GM18870 (cell line): Measurements from ENCODE around the gene SLC26A11.
"Not testable (repeated sequence)": the region's sequence is repeated elsewhere in the genome, so short reads cannot be mapped to it uniquely, and the experiment has no call there.

Source experiments
- ATAC-seq: cut with Tn5 transposase; IDR thresholded peaks from one replicate; pipeline ENCODE4 v1.9.1; 2021; ENCODE audit warnings: moderate library complexity; ENCODE audit not compliant: unreplicated experiment

Gene SLC26A11

GRCh38 chr17:80195671-80196529 is 24.3 kb upstream of the SLC26A11 start:
- no peak for ATAC-seq

- no peak for ATAC-seq
These were observed 23.6 kb upstream of the SLC26A11 start for GRCh38 chr17:80196652-80197051.

DNA sequence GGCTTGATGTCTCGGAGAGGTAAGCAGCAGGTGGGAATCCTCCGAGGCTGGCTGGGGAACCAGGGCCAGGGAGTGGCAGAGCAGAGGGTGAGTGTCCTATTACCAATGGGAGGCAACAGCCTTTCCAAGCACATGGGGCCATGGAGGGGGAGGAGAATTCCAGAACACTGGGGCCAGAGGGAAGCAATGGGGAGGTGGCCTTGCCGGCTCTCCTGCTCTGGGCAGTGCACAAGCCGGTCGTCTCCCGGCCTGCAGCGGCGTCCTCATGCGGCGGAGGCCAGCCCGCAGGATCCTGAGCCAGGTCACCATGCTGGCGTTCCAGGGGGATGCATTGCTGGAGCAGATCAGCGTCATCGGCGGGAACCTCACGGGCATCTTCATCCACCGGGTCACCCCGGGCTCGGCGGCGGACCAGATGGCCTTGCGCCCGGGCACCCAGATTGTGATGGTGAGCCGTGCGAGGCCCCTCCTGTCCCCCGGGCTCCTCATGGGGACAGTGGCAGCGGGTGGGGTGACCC is 22.0 kb upstream of the SLC26A11 start:
- no peak for ATAC-seq

DNA sequence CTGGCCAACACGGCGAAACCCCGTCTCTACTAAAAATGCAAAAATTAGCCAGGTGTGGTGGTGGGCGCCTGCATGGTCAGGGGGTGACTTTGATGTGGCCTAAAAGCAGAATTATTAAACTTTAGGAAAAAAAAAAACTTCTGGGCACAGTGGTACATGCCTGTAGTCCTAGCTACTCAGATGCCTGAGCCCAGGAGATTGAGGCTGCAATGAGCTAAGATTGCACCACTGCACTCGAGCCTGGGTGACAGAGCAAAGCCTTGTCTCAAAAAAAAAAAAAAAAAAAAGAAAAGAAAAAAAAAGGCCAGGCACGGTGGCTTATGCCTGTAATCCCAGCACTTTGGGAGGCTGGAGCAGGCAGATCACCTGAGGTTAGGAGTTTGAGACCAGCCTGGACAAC is 20.9 kb upstream of the SLC26A11 start:
- ATAC-seq, result not testable (repeated sequence)

DNA sequence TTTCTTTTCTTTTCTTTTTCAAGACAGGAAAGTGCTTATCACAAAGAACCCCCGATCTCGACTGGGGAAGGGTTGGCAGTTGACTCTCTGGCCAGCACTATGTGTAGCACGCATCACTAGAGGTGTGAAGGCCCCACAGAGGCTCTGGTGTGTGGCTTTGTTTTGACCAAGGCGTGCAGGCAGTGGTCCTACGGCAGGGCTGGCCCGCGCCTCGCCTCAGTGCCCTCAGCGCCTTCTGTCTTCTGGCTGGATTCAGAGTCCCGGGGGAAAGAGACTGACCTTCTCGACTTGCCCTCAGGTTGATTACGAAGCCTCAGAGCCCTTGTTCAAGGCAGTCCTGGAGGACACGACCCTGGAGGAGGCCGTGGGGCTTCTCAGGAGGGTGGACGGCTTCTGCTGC is 18.8 kb upstream of the SLC26A11 start:
- ATAC-seq, result no peak

- ATAC-seq, result no peak
These were observed 18.0 kb upstream of the SLC26A11 start for GRCh38 chr17:80202197-80202596.

GRCh38 chr17:80203471-80203963 is 16.7 kb upstream of the SLC26A11 start:
- no peak for ATAC-seq

- no peak for ATAC-seq
These were observed 15.4 kb upstream of the SLC26A11 start for GRCh38 chr17:80204626-80205468.

DNA sequence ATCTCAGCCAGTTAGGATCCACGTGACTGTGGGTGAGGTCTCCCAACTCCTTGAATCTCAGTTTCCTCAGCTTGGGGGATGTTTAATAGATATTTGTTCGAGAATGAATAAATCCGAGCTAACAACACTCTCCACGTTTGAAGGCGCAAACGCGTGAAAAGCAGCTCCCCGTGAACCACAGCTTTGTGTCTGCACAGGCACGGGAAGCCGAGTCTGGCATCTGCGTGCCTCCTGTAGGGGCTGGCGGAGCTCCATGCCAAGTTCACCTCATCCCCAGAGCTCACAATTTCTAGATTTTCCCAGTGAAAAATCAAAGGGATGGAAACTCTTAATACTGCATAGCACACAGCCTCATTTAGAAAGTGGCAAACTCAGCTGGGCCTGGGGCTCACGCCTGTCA is 14.4 kb upstream of the SLC26A11 start:
- ATAC-seq, result no peak

GRCh38 chr17:80208050-80208449 is 12.2 kb upstream of the SLC26A11 start:
- no peak for ATAC-seq

DNA sequence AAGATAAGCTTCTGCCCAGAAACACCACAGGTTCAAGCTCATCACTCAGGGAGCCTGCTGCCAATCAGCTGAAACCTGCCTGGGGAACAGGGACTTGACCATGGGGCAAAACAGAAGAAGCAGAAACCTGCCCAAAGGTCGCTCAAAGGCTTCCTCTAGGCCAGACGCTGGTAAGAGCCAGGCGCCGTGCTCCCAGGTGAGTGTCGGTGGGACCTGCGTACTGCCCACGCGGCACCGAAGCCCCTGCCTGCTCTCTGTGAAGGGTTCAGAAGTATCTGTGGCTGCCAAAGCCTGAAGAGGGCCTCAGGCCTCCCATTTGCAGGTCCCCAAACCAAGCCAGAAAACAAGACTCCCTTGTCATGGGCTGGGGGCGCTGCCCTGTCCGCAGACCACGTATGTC is 10.5 kb upstream of the SLC26A11 start:
- ATAC-seq, result no peak

DNA sequence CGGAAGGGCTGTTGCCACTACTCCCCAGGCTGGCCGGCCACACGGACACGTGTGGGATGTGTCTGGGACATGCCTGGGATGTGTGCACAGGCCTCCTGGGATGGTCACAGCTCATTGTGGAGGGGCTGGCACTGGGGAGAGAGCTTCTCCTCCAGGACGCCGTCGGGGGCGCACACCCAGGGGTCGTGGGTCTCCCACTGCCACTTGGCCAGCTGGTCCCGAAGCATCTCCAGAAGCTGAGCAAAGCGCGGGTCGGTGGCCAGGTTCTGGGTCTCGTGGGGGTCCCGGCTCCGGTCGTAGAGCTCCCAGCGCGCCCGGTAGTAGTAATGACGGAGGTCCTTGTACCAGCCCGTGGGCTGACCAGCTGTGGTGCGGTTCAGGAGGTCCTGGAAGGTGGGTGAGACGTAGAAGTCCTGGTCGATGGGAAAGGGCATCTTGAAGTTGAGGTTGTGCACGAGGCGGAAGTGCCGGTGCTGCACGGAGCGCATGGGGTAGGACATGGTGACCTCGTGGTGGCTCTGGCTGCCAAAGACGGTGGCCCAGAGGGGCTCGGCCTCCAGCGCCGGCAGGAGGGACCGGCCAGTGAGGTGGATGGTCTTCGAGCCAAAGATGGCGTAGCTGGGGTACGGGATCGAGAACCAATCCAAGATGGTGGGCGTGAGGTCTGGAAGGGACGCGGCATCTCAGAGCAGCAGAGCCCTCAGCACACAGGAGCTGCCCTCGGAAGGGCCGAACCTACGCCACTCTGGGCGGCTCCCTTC is 9.7 kb upstream of the SLC26A11 start:
- no peak for ATAC-seq

DNA sequence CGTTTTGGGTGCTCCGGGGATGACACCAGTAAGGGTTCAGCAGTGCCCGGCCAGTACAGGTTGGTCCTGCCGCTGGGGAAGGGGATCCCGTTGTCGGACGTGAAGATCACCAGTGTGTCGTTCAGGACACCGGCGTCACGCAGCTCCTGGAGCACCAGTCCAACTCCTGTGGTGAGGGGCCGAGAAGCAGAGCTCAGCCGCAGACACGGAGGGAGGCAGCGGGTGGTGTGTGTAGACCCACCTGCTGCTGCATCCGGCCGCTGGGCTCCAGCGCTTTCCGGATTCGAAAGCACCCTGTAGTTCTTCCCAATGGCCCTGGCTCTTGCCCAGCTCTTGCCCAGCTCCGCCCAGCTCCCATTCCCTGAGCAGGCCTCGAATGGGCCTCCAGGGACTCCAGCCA is 8.1 kb upstream of the SLC26A11 start:
- ATAC-seq, result no peak

GRCh38 chr17:80212511-80212910 is 7.7 kb upstream of the SLC26A11 start:
- no peak for ATAC-seq

DNA sequence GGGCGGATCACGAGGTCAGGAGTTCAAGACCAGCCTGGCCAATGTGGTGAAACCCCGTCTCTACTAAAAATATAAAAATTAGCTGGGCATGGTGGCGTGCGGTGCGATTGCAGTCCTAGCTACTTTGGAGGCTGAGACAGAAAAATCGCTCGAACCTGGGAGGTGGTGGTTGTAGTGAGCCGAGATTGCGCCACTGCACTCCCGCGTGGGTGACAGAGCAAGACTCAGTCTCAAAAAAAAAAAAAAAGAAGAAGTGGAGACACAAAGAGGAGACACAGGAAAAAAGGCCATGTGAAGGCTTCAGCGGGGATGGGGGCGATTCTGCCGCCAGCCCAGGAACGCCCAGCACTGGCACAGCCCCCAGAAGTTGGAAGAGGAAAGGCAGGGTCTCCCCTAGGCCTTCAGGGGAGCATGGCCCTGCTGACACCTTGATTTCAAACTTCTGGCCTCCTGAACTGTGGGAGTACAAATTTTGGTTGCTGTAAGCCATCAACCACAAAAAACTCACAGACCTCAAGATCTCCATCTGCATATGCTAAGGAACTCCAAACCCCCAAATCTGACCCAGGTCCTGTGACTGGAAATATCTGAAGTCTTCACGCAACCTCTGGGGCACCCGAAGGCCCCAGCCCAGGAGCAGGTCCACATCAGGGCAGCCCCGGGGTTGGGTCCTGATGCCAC is 7.1 kb upstream of the SLC26A11 start:
- ATAC-seq, result no peak

DNA sequence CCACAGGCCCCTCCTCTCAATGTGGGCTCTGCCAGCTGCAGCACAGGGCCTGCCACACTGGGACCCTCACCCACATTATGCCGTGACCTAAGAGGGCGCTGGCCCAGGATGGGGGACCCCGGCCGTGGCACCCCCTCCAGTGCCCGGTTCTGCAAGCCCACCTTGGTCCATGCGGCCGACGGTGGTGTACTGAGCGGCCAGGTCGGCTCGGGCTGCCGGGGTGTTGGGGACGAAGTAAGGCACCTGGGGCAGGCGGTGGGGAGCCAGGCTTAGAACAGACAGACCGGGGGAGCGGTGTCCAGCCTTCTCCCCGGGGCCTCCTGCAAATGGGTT is 6.6 kb upstream of the SLC26A11 start:
- ATAC-seq, result no peak

DNA sequence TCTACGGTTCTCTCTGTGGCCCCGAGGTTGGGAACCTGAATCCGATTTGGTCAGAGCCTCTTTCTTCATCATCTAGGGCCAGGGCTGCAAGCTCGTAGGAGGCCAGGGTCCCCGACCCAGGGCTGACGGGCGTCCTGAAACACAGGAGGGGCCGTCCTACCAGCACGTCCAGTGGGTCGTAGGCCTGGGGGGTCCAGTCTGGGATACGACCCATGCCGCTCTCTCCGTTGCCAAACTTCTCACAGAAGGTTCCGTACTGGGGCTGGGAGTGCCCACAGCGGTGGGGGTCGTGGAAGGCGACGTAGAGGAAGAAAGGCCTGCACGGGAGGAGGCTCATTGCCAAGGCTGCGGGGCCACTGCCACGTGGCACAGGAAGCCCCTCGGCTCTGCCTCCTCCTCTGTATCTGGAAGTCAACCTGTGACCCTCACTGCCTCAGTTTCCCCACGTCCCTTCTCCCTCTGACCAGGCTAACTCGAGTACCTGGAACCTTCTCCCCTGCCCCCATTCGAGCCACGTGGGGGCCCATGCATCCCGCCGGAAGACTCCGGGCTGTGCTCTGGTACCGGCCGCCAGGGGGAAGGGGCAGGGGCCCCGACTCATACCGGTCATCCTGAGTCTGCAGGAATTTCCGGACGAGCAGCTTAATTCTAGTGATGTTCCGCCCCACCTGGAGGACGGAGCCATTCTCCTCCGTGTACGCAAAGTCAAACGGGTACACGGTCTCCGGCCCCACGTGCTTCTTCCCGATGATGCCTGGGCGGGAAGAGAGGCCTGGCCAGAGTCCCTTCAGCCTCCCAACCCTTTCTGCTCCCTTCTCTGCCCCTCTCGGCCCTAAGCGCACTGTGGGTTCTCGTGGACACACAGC is 6.0 kb upstream of the SLC26A11 start:
- ATAC-seq, result no peak

DNA sequence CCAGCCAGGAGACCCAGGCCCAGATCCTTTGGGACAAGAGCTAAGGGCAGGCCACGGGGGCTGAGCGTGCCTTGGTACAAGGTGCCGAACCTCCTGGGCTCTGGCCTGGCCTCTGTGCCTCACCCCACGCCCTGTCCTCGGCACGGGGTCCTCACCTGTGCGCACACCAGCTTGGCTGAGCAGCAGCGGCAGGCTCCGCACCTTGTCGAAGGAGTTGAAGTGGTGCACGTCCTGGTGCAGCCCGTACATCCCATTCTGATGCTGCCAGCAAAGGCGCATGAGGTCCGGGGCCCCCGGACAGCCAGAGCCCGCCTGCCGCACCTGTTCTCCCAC is 5.4 kb upstream of the SLC26A11 start:
- no peak for ATAC-seq
